ENCODE data around the gene C1QL1.

The C1QL1 gene

GRCh38 chr17:44935116-44935515 is 33.0 kb downstream of the C1QL1 start:
- Histone ChIP-seq H3K4me3 (ENCODE audit: low read length) (no peak overlapping the region), H3K4me1 (ENCODE audit: low read length) (no peaks in the 10 kb centered on the region), H3K9ac (ENCODE audit: low read length) (no peak overlapping the region), H4K20me1 (ENCODE audit: insufficient read depth, low read length) (no peaks in the 10 kb centered on the region; the same call in 1 of the 2 replicates), H3K27ac (ENCODE audit: low read length) (no peak overlapping the region), H3K4me2 (ENCODE audit: low read length) (no peak overlapping the region), H3K9me3 (ENCODE audit: insufficient read depth, low read length) (no peaks in the 10 kb centered on the region), H3K79me2 (ENCODE audit: low read length) (peaks cover 37% of the 10 kb centered on the region), H2AFZ (ENCODE audit: low read depth, low read length) (no peak overlapping the region), H3K27me3 (ENCODE audit: low read depth, low read length) (no peaks in the 10 kb centered on the region), H3K36me3 (replicated peaks; ENCODE audit: low read depth, low read length) (peaks cover 62% of the 10 kb centered on the region)
- no peak for TF ChIP-seq EZH2phosphoT487 (IDR thresholded peaks at IDR 0.05; ENCODE audit: low read depth)
- no peak for TF ChIP-seq CTCF (IDR thresholded peaks at IDR 0.05; ENCODE audit: low read depth, low read length)

GRCh38 chr17:44934745-44935105 is 33.4 kb downstream of the C1QL1 start:
- Histone ChIP-seq H2AFZ (ENCODE audit: low read depth, low read length) (no peak overlapping the region), H3K4me1 (ENCODE audit: low read length) (no peaks in the 10 kb centered on the region), H3K79me2 (ENCODE audit: low read length) (peaks cover 33% of the 10 kb centered on the region), H3K4me3 (ENCODE audit: low read length) (no peak overlapping the region), H3K36me3 (replicated peaks; ENCODE audit: low read depth, low read length) (peaks cover 64% of the 10 kb centered on the region), H4K20me1 (ENCODE audit: insufficient read depth, low read length) (no peaks in the 10 kb centered on the region; the same call in 1 of the 2 replicates), H3K9me3 (ENCODE audit: insufficient read depth, low read length) (no peaks in the 10 kb centered on the region), H3K9ac (ENCODE audit: low read length) (no peak overlapping the region), H3K4me2 (ENCODE audit: low read length) (no peak overlapping the region), H3K27ac (ENCODE audit: low read length) (no peak overlapping the region), H3K27me3 (ENCODE audit: low read depth, low read length) (no peaks in the 10 kb centered on the region)
- TF ChIP-seq CTCF (IDR thresholded peaks at IDR 0.05; ENCODE audit: low read depth, low read length) (no peak), EZH2phosphoT487 (IDR thresholded peaks at IDR 0.05; ENCODE audit: low read depth) (no peak)

GRCh38 chr17:44933824-44934744 is 34.0 kb downstream of the C1QL1 start:
- Histone ChIP-seq H2AFZ (ENCODE audit: low read depth, low read length) (no peak overlapping the region), H3K9ac (ENCODE audit: low read length) (no peak overlapping the region), H3K4me2 (ENCODE audit: low read length) (no peak overlapping the region), H3K27ac (ENCODE audit: low read length) (no peak overlapping the region), H3K4me3 (ENCODE audit: low read length) (no peak overlapping the region), H3K36me3 (replicated peaks; ENCODE audit: low read depth, low read length) (peaks cover 70% of the 10 kb centered on the region), H3K4me1 (ENCODE audit: low read length) (no peaks in the 10 kb centered on the region), H3K79me2 (ENCODE audit: low read length) (peaks cover 27% of the 10 kb centered on the region), H4K20me1 (ENCODE audit: insufficient read depth, low read length) (no peaks in the 10 kb centered on the region; the same call in 1 of the 2 replicates), H3K9me3 (ENCODE audit: insufficient read depth, low read length) (no peaks in the 10 kb centered on the region), H3K27me3 (ENCODE audit: low read depth, low read length) (no peaks in the 10 kb centered on the region)
- TF ChIP-seq CTCF (IDR thresholded peaks at IDR 0.05; ENCODE audit: low read depth, low read length) (no peak), EZH2phosphoT487 (IDR thresholded peaks at IDR 0.05; ENCODE audit: low read depth) (no peak)

GRCh38 chr17:44932787-44933097 is 35.4 kb downstream of the C1QL1 start:
- H3K27ac ChIP-seq (ENCODE audit: low read length), result no peak overlapping the region
- TF ChIP-seq EZH2phosphoT487 (IDR thresholded peaks at IDR 0.05; ENCODE audit: low read depth) (no peak), CTCF (IDR thresholded peaks at IDR 0.05; ENCODE audit: low read depth, low read length) (no peak)
- peaks cover 14% of the 10 kb centered on the region for H3K79me2 ChIP-seq (ENCODE audit: low read length)
- H3K9ac ChIP-seq (ENCODE audit: low read length), result no peak overlapping the region
- H3K36me3 ChIP-seq (replicated peaks; ENCODE audit: low read depth, low read length), result peaks cover 78% of the 10 kb centered on the region
- no peaks in the 10 kb centered on the region; the same call in 1 of the 2 replicates for H4K20me1 ChIP-seq (ENCODE audit: insufficient read depth, low read length)
- H3K27me3 ChIP-seq (ENCODE audit: low read depth, low read length), result no peaks in the 10 kb centered on the region
- no peaks in the 10 kb centered on the region for H3K9me3 ChIP-seq (ENCODE audit: insufficient read depth, low read length)
- H3K4me3 ChIP-seq (ENCODE audit: low read length), result no peak overlapping the region
- H3K4me2 ChIP-seq (ENCODE audit: low read length), result no peak overlapping the region
- no peaks in the 10 kb centered on the region for H3K4me1 ChIP-seq (ENCODE audit: low read length)
- no peak overlapping the region for H2AFZ ChIP-seq (ENCODE audit: low read depth, low read length)
